GM06990 (cell line): ENCODE measurements around the gene DAPK1.

Experiments
- DNase-seq: peaks from one replicate; pipeline ENCODE4 v3.0.0-alpha.2; 2011; ENCODE audit not compliant: insufficient read length; ENCODE audit errors: extremely low read depth
- H3K27me3 ChIP-seq: replicated peaks from 2 replicates; pipeline ENCODE4 v1.6.0; 2011; ENCODE audit warnings: low read length; ENCODE audit not compliant: control insufficient read depth, insufficient read depth
- H3K36me3 ChIP-seq: 2 replicates; pipeline ENCODE4 v1.5.1; 2011; ENCODE audit warnings: low read length; ENCODE audit not compliant: control insufficient read depth, insufficient read depth
- H3K4me3 ChIP-seq: replicated peaks from 2 replicates; pipeline ENCODE4 v1.5.1; 2011; ENCODE audit warnings: low read depth, mild to moderate bottlenecking, control low read depth, low read length
- TF ChIP-seq, protein P1 (sequence below): IDR thresholded peaks from 2 replicates; pipeline ENCODE4 v1.5.1; 2011; ENCODE audit warnings: low read length, control low read depth, mild to moderate bottlenecking, inconsistent platforms; ENCODE audit not compliant: insufficient read depth, poor library complexity, severe bottlenecking

The DAPK1 gene

DNA sequence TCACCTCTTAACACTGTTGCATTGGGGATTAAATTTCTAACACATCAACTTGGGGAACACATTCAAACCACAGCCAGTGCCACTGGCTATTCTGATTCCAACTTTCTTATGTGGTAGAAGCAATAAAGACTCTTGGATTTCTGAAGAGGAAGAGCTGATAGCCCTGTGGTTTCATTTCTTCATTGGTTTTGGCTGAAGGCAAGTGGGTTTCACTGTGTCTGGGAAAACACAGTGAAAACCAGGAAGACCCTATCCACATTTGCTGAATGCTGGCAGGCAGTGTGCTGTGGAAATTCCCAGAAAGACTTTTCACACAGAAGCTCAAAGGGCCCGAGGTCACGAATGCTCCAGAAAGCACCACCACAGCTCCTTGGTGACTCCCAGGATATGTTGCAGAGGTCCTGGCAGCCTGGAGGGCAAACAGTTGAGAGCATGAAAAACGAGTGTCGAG lies 67.1 kb downstream of the DAPK1 start:
- TF ChIP-seq, protein P1, sequence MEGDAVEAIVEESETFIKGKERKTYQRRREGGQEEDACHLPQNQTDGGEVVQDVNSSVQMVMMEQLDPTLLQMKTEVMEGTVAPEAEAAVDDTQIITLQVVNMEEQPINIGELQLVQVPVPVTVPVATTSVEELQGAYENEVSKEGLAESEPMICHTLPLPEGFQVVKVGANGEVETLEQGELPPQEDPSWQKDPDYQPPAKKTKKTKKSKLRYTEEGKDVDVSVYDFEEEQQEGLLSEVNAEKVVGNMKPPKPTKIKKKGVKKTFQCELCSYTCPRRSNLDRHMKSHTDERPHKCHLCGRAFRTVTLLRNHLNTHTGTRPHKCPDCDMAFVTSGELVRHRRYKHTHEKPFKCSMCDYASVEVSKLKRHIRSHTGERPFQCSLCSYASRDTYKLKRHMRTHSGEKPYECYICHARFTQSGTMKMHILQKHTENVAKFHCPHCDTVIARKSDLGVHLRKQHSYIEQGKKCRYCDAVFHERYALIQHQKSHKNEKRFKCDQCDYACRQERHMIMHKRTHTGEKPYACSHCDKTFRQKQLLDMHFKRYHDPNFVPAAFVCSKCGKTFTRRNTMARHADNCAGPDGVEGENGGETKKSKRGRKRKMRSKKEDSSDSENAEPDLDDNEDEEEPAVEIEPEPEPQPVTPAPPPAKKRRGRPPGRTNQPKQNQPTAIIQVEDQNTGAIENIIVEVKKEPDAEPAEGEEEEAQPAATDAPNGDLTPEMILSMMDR = no peak
- no peak for DNase-seq
- H3K27me3 ChIP-seq = no peaks in the 10 kb centered on the region
- peaks cover 2% of the 10 kb centered on the region; the same call in 1 of the 2 replicates for H3K36me3 ChIP-seq
- no peak overlapping the region for H3K4me3 ChIP-seq

DNA sequence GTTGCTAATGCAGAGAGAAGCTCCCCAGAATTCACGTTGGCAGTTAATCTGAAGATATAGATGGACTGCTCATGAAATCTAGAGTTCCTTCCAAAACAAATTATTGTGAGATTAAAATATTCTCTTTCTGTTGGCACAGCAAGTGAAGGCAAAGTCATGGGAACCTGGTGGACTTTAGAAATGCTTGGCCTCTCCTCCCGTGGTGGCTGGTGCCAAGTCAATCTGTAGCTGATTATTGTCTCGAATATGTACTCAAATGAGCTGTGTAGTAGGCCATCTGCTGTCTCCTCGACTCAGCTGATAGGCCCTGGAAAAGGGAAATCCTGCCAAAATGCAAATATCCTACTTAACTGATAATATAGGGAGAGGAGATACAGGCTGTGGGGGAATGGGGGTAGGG lies 69.3 kb downstream of the DAPK1 start:
- Histone ChIP-seq H3K4me3 (no peak overlapping the region), H3K36me3 (peaks cover 2% of the 10 kb centered on the region; the same call in 1 of the 2 replicates), H3K27me3 (no peaks in the 10 kb centered on the region)
- no peak for DNase-seq
- TF ChIP-seq, protein P1 = no peak

DNA sequence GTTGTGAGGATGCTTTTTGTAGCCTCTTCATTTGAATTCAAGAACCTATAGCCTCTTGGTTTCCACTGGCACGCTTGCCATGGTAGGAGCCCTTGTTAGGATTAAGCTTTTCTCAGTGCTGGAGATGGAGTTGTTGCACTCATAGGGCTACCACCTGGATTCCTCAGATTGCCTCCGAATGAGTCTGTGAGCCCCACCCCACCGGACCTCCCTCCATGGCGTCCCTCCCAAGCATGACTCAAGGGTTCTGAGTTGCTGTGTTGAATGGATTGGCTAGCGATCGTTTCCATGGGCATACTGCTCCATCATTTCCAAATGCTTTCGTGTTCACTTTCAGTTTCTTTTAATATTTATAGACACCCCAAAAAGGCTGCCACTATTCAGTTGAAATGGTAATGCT lies 69.9 kb downstream of the DAPK1 start:
- Histone ChIP-seq H3K36me3 (peaks cover 2% of the 10 kb centered on the region; the same call in 1 of the 2 replicates), H3K27me3 (no peaks in the 10 kb centered on the region), H3K4me3 (no peak overlapping the region)
- no peak for DNase-seq
- TF ChIP-seq, protein P1 = no peak

DNA sequence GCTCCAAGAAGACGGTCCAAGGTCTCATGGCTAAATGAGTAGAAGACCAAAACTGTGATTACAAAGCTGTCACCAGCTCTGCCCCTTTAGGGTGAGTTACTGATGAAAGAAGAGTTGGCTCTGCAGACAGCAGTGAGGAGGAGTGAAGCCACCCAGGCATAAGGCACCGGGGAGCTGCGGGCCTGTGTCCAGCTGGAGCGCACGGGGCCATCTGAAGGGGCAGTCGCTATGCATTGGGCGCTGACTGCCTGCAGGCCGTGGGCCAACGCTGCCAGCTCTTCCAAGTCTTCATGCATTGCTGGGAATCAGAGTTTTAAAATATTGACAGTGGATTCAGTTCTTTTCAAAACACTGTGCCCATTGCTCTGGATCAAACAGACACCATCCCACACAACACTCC lies 70.3 kb downstream of the DAPK1 start:
- peaks cover 2% of the 10 kb centered on the region; the same call in 1 of the 2 replicates for H3K36me3 ChIP-seq
- no peak overlapping the region for H3K4me3 ChIP-seq
- TF ChIP-seq, protein P1 = no peak
- no peaks in the 10 kb centered on the region for H3K27me3 ChIP-seq
- no peak for DNase-seq

DNA sequence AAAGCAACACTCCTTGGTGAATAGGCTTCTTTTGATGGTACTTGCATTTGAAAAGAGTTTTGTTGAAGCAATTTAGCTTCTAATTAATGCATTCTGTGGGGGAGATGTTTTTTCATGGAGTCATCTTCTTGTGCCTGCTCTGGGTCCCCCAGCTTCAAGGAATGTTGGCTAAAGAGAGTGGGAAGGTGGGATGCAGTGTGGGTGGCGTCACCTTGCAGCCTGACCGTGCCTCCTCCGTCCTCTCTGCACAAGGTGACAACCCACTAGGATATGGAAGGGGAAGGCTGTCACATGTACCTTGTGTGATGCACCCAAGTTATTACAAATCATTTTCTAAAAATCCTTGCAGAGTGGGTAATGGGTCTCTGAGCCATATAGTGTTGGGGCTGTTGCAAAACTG lies 70.7 kb downstream of the DAPK1 start:
- DNase-seq = no peak
- no peaks in the 10 kb centered on the region for H3K27me3 ChIP-seq
- H3K36me3 ChIP-seq = peaks cover 7% of the 10 kb centered on the region; the same call in 1 of the 2 replicates
- TF ChIP-seq, protein P1 = no peak
- H3K4me3 ChIP-seq = no peak overlapping the region

DNA sequence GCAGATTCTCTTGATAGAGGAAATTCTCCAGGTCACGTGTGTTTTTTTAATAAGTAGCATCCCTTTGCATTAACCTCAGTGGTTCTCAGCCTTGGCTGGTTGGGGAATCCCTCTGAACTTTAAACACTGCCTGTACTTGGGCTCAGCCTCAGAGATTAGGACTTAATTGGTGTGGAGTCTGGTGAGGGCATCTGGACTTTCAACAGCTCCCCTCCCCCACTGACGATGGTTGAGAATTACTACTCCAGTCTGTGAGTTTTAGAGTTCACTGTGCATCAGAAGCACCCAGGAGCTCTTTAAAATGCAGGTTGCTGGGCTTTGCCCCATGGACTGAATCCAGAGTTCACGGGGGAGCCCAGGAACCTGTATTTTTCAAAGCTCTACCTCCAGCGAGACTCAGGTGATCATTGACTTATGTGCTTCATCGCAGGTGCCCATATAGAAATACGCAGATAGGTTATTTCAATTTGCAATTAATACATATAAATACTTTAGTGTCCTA lies 71.4 kb downstream of the DAPK1 start:
- Histone ChIP-seq H3K27me3 (no peaks in the 10 kb centered on the region), H3K36me3 (peaks cover 5% of the 10 kb centered on the region; the same call in 1 of the 2 replicates), H3K4me3 (no peak overlapping the region)
- TF ChIP-seq, protein P1 = no peak
- DNase-seq = no peak
